Measurements from ENCODE around the gene GDF3. TPM values are rescaled to one million over a fixed set of nuclear protein-coding genes. Genes with fewer than 3 reads are reported as not detected.

The GDF3 gene
- total RNA-seq (2011; cell fraction: chromatin; rRNA removed; ENCODE audit: low replicate concordance): not detected in 2 replicates
- total RNA-seq (2011; cell fraction: nucleolus; rRNA removed): not detected in 2 replicates
- not detected in 2 replicates for total RNA-seq (2011; cell fraction: nucleoplasm; rRNA removed)
- total RNA-seq (2014; rRNA removed): not detected in 2 replicates
- not detected in 2 replicates for total RNA-seq (2014; rRNA removed; fragmentation: Illumina TruSeq; extraction: Trizol)
- not detected in 2 replicates for total RNA-seq (2015; rRNA removed; fragmentation: Illumina TruSeq; extraction: Trizol)
- not detected in 2 replicates for total RNA-seq (2021)
- polyA plus RNA-seq (2011; rRNA removed): 0.05 TPM in 1 of 2 replicates, not detected in the other
- polyA plus RNA-seq (2011; cell fraction: cytosol; rRNA removed): not detected in 2 replicates
- polyA plus RNA-seq (2011; cell fraction: nucleus; rRNA removed): not detected in 2 replicates
- polyA plus RNA-seq (2012): not detected in 2 replicates
- polyA plus RNA-seq (2014; fragmentation: Illumina TruSeq; extraction: Trizol): not detected in 2 replicates
- polyA plus RNA-seq (2014; fragmentation: Nextera tagmentation; extraction: Ambion mirVana): not detected
- polyA plus RNA-seq (2014; rRNA removed): not detected in 2 replicates
- polyA minus RNA-seq (2011; rRNA and poly(A)+ RNA removed): not detected in 2 replicates
- not detected in 2 replicates for polyA minus RNA-seq (2011; cell fraction: cytosol; rRNA and poly(A)+ RNA removed)
- polyA minus RNA-seq (2011; cell fraction: nucleus; rRNA and poly(A)+ RNA removed): not detected in 2 replicates
- Bru-seq, nascent RNA: not detected
- not detected for BruChase-seq, experiment 1, labeled RNA remaining after a 2-hour chase
- BruChase-seq, experiment 2, labeled RNA remaining after a 6-hour chase: not detected
- long read RNA-seq, experiment 1: 0 reads
- long read RNA-seq, experiment 2: 0 reads
- long read RNA-seq, experiment 3: 0 reads

- Histone ChIP-seq H3K27ac (ENCODE audit: extremely low read depth, low read depth, low read length) (no peak within 1 kb of the TSS), H3K9me3 (replicated peaks; ENCODE audit: control insufficient read depth, insufficient read depth, low read depth, low read length) (no peaks in the 10 kb centered on the region), H3K36me3 (ENCODE audit: control insufficient read depth, insufficient read depth, low read length) (no peaks in the 10 kb centered on the region), H3K4me3 (no peak within 1 kb of the TSS), H4K20me1 (replicated peaks; ENCODE audit: control insufficient read depth, insufficient read depth, low read length) (no peaks in the 10 kb centered on the region), H3K9me1 (ENCODE audit: control insufficient read depth, insufficient read depth, low read length) (no peaks in the 10 kb centered on the region), H3K9ac (ENCODE audit: insufficient read depth in 1 of 2, low read depth in 2 of 2, low read length in 2 of 2) (no peak within 1 kb of the TSS), H3K4me2 (ENCODE audit: insufficient read depth, low read length) (no peak within 1 kb of the TSS), H2AFZ (ENCODE audit: low read depth, low read length) (no peak within 1 kb of the TSS), H3K79me2 (ENCODE audit: control insufficient read depth, insufficient read depth, low read length) (no peaks in the 10 kb centered on the region), H3K27me3 (ENCODE audit: control insufficient read depth in 2 of 2, insufficient read depth in 2 of 2, low read length in 2 of 2) (no peaks in the 10 kb centered on the region), H3K4me1 (replicated peaks in 1 of 2; ENCODE audit: control insufficient read depth in 2 of 2, insufficient read depth in 2 of 2, low read length in 2 of 2) (peaks cover 0 to 7% of the 10 kb centered on the region in 2 experiments; a peak in 2 of 5 replicates)
- ChIA-PET CTCF (ENCODE audit: low intra/inter-chr PET ratio) (no interaction called here), POLR2A (interaction anchor here (0.6 kb wide), 2 partner anchors 42 to 859 kb away, joined by 3 read pairs; no protein-coding TSS in a partner anchor)
- BruUV-seq (replicated peaks): no TSS peak
- FAIRE-seq (no peak), ATAC-seq (no peak), DNase-seq (ENCODE audit: extremely low read depth in 1 of 4, low spot score in 3 of 4) (peak in 1 of 4 experiments; percentile 16)
- in situ Hi-C loops (cut with MboI) (no loop called here), intact Hi-C loops (cut with micrococcal nuclease) (no loop called here)
- 9% methylated on average over 7 of the region's 7 CpGs for WGBS (ENCODE audit: insufficient coverage, low coverage, missing lambda C conversion rate)
- TF ChIP-seq SMAD1 (IDR thresholded peaks at IDR 0.05; ENCODE audit: low read depth, low read length, partially characterized antibody): no peak
- TF ChIP-seq NFIC (IDR thresholded peaks at IDR 0.05): peak; percentile 71
- no peak for TF ChIP-seq ZNF274 (IDR thresholded peaks at IDR 0.05; ENCODE audit: borderline replicate concordance, low read depth, low read length)
- no peak for TF ChIP-seq TAF1 (IDR thresholded peaks at IDR 0.05; ENCODE audit: control insufficient read depth, extremely low read depth, insufficient read depth, low read length, severe bottlenecking)
These were observed at the start of gene GDF3 for GRCh38 chr12:7695566-7696197. TSS of gene GDF3 (minus strand) at chr12:7695775. CDS start at chr12:7695728, 47 bp downstream.
